Right lobe of liver (tissue), 6 donors: ENCODE data around the gene ADAM8. TPM values are rescaled to one million over a fixed set of nuclear protein-coding genes. Genes with fewer than 3 reads are reported as not detected.

Experiments used
- ATAC-seq, 4 donors: fragments of 200-7000 bp; cut with Tn5 transposase; one replicate each; pipeline ENCODE4 v1.9.1; 2020; ENCODE audit warnings: mild to moderate bottlenecking in 4 of 4, moderate library complexity in 4 of 4
- DNase-seq, 3 donors: peaks; one replicate each; pipeline ENCODE4 v3.0.0-alpha.2; 2020
- H3K27ac ChIP-seq, 3 donors: fragments of 200-600 bp; one replicate each; pipeline ENCODE4 v1.8.0; 2022
- H3K27me3 ChIP-seq, 2 donors: fragments of 200-600 bp; one replicate each; pipeline ENCODE4 v1.8.0; 2022
- H3K36me3 ChIP-seq, 4 donors: fragments of 200-600 bp; sonication (generic) in 1 of 4; one replicate each; pipeline versions ENCODE4 v1.5.1 to v1.8.0; 2017 to 2022; ENCODE audit warnings: control low read depth in 1 of 4
- H3K4me1 ChIP-seq, 4 donors: fragments of 200-600 bp; sonication (generic) in 1 of 4; one replicate each; pipeline versions ENCODE4 v1.5.1 to v1.8.0; 2017 to 2022; ENCODE audit warnings: control low read depth in 1 of 4
- H3K4me3 ChIP-seq, 3 donors: fragments of 200-600 bp; one replicate each; pipeline ENCODE4 v1.8.0; 2022
- H3K9me3 ChIP-seq, 4 donors: fragments of 200-600 bp; sonication (generic) in 1 of 4; one replicate each; pipeline versions ENCODE4 v1.5.1 to v1.8.0; 2017 to 2022; ENCODE audit warnings: control low read depth in 1 of 4
- CTCF ChIP-seq, 4 donors: fragments of 200-600 bp in 3 of 4; fragments of 450-650 bp in 1 of 4; IDR thresholded peaks; one replicate each; pipeline versions ENCODE4 v1.5.1 to v1.8.0; 2016 to 2022; ENCODE audit warnings: antibody characterized with exemption in 4 of 4, mild to moderate bottlenecking in 2 of 4
- POLR2A ChIP-seq: fragments of 450-650 bp; IDR thresholded peaks from one replicate; pipeline ENCODE4 v1.6.1; 2017; ENCODE audit warnings: antibody characterized with exemption, mild to moderate bottlenecking
- WGBS: methylation state at CpG from one replicate; pipeline ENCODE4 v1.1.6; 2018; ENCODE audit warnings: low coverage, low lambda C conversion rate; ENCODE audit not compliant: insufficient coverage; ENCODE audit errors: missing lambda C conversion rate; 5-methylcytosine and 5-hydroxymethylcytosine counted together
- intact Hi-C, 2 donors: fragments of 100-400 bp; cut with DNase I; formaldehyde crosslinking; loops; one replicate each; pipeline versions ENCODE4 v1.11.2 to v1.14.1; 2022
- long read RNA-seq: library from polyadenylated mRNA; unstranded; transcript quantifications from one replicate; pipeline ENCODE4 v2.0.0, GENCODE V29; 2019
- total RNA-seq, 6 experiments: library from RNA; depleted of rRNA in 2 of 6; stranded (reverse); fragments of >200 nt in 2 of 6; fragmentation: NEBNext Ultra II Directional in 3 of 6; extraction: Animal tissue kit (Norgen Biotek cat#: 25700) in 3 of 6; gene quantifications; one replicate each; pipeline versions ENCODE4 v1.1.0 to v1.2.4, GENCODE V29; 2016 to 2023
- donor health status: DM: no; HTN: yes; CAD: no.
- donor health status: DM: no; HTN: no; CAD: no.
- donor health status: DM: no; HTN: no; CAD: no.
- donor health status: DM: no; HTN: yes; CAD: no.
- donor health status: DM: no; HTN: yes; CAD: no.

ADAM8 gene
- total RNA-seq, result 1 to 10 TPM; 2.6 to 8.8 (median 5.2) TPM
- long read RNA-seq, result 0 reads

DNA sequence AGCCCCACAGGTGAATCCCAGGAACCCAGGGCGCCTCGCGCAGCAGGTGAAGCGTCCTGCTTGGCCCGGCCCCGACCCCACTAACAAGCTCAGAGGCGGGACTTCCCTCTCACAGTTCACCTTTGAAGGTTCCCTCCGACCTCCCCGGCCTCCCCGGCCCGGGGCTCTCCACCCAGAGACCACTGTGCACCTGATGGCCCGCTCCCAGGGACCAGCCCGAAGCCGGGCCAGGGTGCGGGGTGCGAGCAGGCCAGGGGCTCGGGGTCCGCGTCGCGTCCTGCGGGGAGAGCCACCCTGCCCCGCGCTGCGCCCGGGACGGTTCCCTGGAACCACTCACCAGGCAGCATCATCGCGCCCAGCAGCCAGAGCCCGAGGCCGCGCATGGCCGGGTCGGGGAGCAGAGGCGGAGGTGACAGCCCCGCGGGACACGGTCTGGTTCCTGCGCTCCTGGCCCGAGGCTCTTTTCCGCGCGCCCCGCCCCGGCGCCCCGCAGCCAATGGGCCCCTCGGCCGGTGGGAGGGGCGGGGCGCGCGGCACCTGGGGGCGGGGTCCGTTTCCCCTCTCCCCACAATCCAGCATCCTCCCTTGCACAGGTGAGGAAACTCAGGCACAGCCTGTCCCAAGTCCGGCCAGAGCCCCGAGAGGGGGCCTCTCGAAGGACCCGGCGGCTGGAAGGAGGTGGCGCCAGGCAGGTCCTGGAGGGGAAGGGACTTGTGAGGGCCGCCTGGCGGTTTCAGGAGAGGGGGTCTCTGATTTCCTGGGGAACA is at the start of gene ADAM8:
Gene ADAM8, minus strand, starts transcription at position 434 of the 767 bp plus-strand sequence. Its CDS starts 51 bp downstream, at position 383.
- no peaks in the 10 kb centered on the region for H3K27me3 ChIP-seq
- intact Hi-C loops, result no loop called here
- DNase-seq, result peak in 2 of 3 donors; percentile 63 to 65
- H3K36me3 ChIP-seq, result peaks cover 0 to 14% (median 3%) of the 10 kb centered on the region in 4 donors
- WGBS, result 60% methylated on average over 1 of the region's 63 CpGs
- peak within 1 kb of the TSS in 2 of 3 donors; percentile 51 to 82 for H3K27ac ChIP-seq
- TF ChIP-seq POLR2A (no peak), CTCF (IDR thresholded peaks at IDR 0.05) (no peak)
- no peaks in the 10 kb centered on the region for H3K9me3 ChIP-seq
- peak in 3 of 4 donors; percentile 1 to 5 (median 2) for ATAC-seq
- peaks cover 0 to 23% (median 8%) of the 10 kb centered on the region in 4 donors for H3K4me1 ChIP-seq
- peak within 1 kb of the TSS in 2 of 3 donors; percentile 12 to 29 for H3K4me3 ChIP-seq

GRCh38 chr10:133326223-133326551 is 49.5 kb upstream of the ADAM8 start:
- Histone ChIP-seq H3K4me3 (peak overlapping the region in 1 of 3 donors; percentile 26), H3K9me3 (no peaks in the 10 kb centered on the region), H3K27me3 (peaks cover 14 to 24% of the 10 kb centered on the region in 2 donors), H3K36me3 (no peaks in the 10 kb centered on the region), H3K27ac (no peak overlapping the region), H3K4me1 (peaks cover 0 to 14% (median 0%) of the 10 kb centered on the region in 4 donors)
- WGBS, result 20% methylated on average over 2 of the region's 9 CpGs
- TF ChIP-seq CTCF (IDR thresholded peaks at IDR 0.05), result no peak
- no peak for TF ChIP-seq POLR2A
- intact Hi-C loops, result loop anchor here in 1 of 2 donors (10.0 kb wide), 1 partner anchor 49 kb away; the partner anchor contains the start of genes ECHS1 and PAOX
- ATAC-seq, result no peak
- DNase-seq, result no peak

- TF ChIP-seq CTCF (IDR thresholded peaks at IDR 0.05) (no peak), POLR2A (no peak)
- peaks cover 0 to 14% (median 0%) of the 10 kb centered on the region in 4 donors for H3K4me1 ChIP-seq
- DNase-seq, result no peak
- intact Hi-C loops, result loop anchor here in 1 of 2 donors (10.0 kb wide), 1 partner anchor 49 kb away; the partner anchor contains the start of genes ECHS1 and PAOX
- no peak for ATAC-seq
- H3K27me3 ChIP-seq, result peaks cover 14 to 24% of the 10 kb centered on the region in 2 donors
- no peaks in the 10 kb centered on the region for H3K36me3 ChIP-seq
- 10% methylated on average over 4 of the region's 91 CpGs for WGBS
- peak overlapping the region in 1 of 3 donors; percentile 26 for H3K4me3 ChIP-seq
- no peaks in the 10 kb centered on the region for H3K9me3 ChIP-seq
- H3K27ac ChIP-seq, result no peak overlapping the region
Measured at GRCh38 chr10:133325440-133326222, 49.0 kb upstream of the ADAM8 start.

DNA sequence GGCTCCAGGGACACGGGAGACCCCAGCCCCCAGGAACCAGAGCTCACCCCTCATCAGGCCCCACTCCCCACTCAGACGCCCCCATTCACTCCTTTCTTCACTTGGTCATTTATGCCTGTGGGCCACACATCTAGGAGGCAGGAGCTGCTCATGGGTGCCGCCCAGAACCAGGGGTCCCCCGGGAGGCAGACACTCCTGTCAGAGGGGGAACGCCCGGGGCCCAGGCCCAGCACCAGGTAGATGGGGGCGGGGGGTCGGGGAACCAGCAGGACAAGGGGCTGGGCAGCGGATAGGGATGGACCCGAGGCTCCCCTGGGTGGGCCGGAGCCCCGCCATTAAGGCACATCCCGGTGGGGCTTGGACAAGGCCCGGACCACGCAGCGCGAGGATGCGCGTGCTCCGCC is 48.2 kb upstream of the ADAM8 start:
- H3K9me3 ChIP-seq, result no peaks in the 10 kb centered on the region
- TF ChIP-seq POLR2A (no peak), CTCF (IDR thresholded peaks at IDR 0.05) (no peak)
- DNase-seq (no peak), ATAC-seq (peak in 1 of 4 donors; percentile 1)
- no peak overlapping the region for H3K27ac ChIP-seq
- H3K27me3 ChIP-seq, result peaks cover 14 to 24% of the 10 kb centered on the region in 2 donors
- peaks cover 0 to 13% (median 0%) of the 10 kb centered on the region in 4 donors for H3K4me1 ChIP-seq
- H3K4me3 ChIP-seq, result no peak overlapping the region
- intact Hi-C loops, result loop anchor here in 1 of 2 donors (10.0 kb wide), 1 partner anchor 50 kb away; the partner anchor contains the start of genes ECHS1 and PAOX
- no peaks in the 10 kb centered on the region for H3K36me3 ChIP-seq
- WGBS, result 41% methylated on average over 3 of the region's 20 CpGs
